Parathyroid adenoma (tissue), 2 donors: Measurements from ENCODE around the gene ANO2.

Experiments
- H2AFZ ChIP-seq: fragments of 300-600 bp; sonication (generic); one replicate; pipeline ENCODE4 v1.7.0; 2017; ENCODE audit warnings: antibody characterized with exemption, mild to moderate bottlenecking
- H3K27ac ChIP-seq: fragments of 300-600 bp; sonication (generic); one replicate; pipeline ENCODE4 v1.7.0; 2017
- H3K27me3 ChIP-seq: fragments of 300-600 bp; sonication (generic); one replicate; pipeline ENCODE4 v1.7.0; 2017; ENCODE audit warnings: low read length; ENCODE audit not compliant: control insufficient read depth, insufficient read depth
- H3K36me3 ChIP-seq: fragments of 300-600 bp; sonication (generic); one replicate; pipeline ENCODE4 v1.7.0; 2017; ENCODE audit warnings: low read length; ENCODE audit not compliant: control insufficient read depth, insufficient read depth
- H3K4me1 ChIP-seq: fragments of 300-600 bp; sonication (generic); one replicate; pipeline ENCODE4 v1.7.0; 2017; ENCODE audit warnings: control low read depth
- H3K4me2 ChIP-seq: fragments of 300-600 bp; sonication (generic); one replicate; pipeline ENCODE4 v1.7.0; 2017; ENCODE audit warnings: low read length
- H3K4me3 ChIP-seq: fragments of 300-600 bp; sonication (generic); one replicate; pipeline ENCODE4 v1.7.0; 2017; ENCODE audit warnings: low read depth, low read length
- H3K79me2 ChIP-seq: fragments of 300-600 bp; sonication (generic); one replicate; pipeline ENCODE4 v1.7.0; 2017; ENCODE audit warnings: control low read depth
- H3K9ac ChIP-seq: fragments of 300-600 bp; sonication (generic); one replicate; pipeline ENCODE4 v1.7.0; 2017; ENCODE audit warnings: mild to moderate bottlenecking
- H3K9me3 ChIP-seq: fragments of 300-600 bp; sonication (generic); one replicate; pipeline ENCODE4 v1.7.0; 2017; ENCODE audit warnings: low read length; ENCODE audit not compliant: control insufficient read depth
- CTCF ChIP-seq: fragments of 300-600 bp; sonication (generic); IDR thresholded peaks from one replicate; pipeline ENCODE4 v1.7.0; 2017; ENCODE audit warnings: antibody characterized with exemption, mild to moderate bottlenecking
- donor health status: primary hyperparathyroidism.

Gene ANO2

GRCh38 chr12:5956987-5957386, 11.9 kb upstream of the ANO2 start:
- Histone ChIP-seq H3K27me3 (no peaks in the 10 kb centered on the region), H3K4me2 (no peak overlapping the region), H3K4me3 (no peak overlapping the region), H3K79me2 (no peaks in the 10 kb centered on the region), H3K4me1 (no peaks in the 10 kb centered on the region), H3K9me3 (no peaks in the 10 kb centered on the region), H3K36me3 (no peaks in the 10 kb centered on the region), H2AFZ (no peak overlapping the region), H3K27ac (no peak overlapping the region), H3K9ac (no peak overlapping the region)
- no peak for TF ChIP-seq CTCF

- Histone ChIP-seq H3K79me2 (no peaks in the 10 kb centered on the region), H3K9me3 (no peaks in the 10 kb centered on the region), H3K4me1 (no peaks in the 10 kb centered on the region), H2AFZ (no peak overlapping the region), H3K27me3 (no peaks in the 10 kb centered on the region), H3K36me3 (no peaks in the 10 kb centered on the region), H3K27ac (no peak overlapping the region), H3K9ac (no peak overlapping the region), H3K4me3 (no peak overlapping the region), H3K4me2 (no peak overlapping the region)
- TF ChIP-seq CTCF: no peak
Observed at GRCh38 chr12:5954661-5955060, 9.6 kb upstream of the ANO2 start.

GRCh38 chr12:5953835-5954586, 9.0 kb upstream of the ANO2 start:
- no peak overlapping the region for H3K27ac ChIP-seq
- no peak overlapping the region for H2AFZ ChIP-seq
- H3K4me2 ChIP-seq: no peak overlapping the region
- H3K36me3 ChIP-seq: no peaks in the 10 kb centered on the region
- no peaks in the 10 kb centered on the region for H3K4me1 ChIP-seq
- H3K79me2 ChIP-seq: no peaks in the 10 kb centered on the region
- H3K9ac ChIP-seq: no peak overlapping the region
- H3K9me3 ChIP-seq: no peaks in the 10 kb centered on the region
- H3K4me3 ChIP-seq: no peak overlapping the region
- TF ChIP-seq CTCF: no peak
- H3K27me3 ChIP-seq: no peaks in the 10 kb centered on the region

- TF ChIP-seq CTCF: no peak
- Histone ChIP-seq H3K27ac (no peak overlapping the region), H3K36me3 (no peaks in the 10 kb centered on the region), H3K9ac (no peak overlapping the region), H3K4me2 (no peak overlapping the region), H3K27me3 (no peaks in the 10 kb centered on the region), H2AFZ (peak overlapping the region; percentile 65), H3K4me1 (no peaks in the 10 kb centered on the region), H3K4me3 (no peak overlapping the region), H3K9me3 (no peaks in the 10 kb centered on the region), H3K79me2 (no peaks in the 10 kb centered on the region)
Observed at GRCh38 chr12:5952031-5952430, 7.0 kb upstream of the ANO2 start.

GRCh38 chr12:5948696-5949095, 3.6 kb upstream of the ANO2 start:
- no peak for TF ChIP-seq CTCF
- Histone ChIP-seq H3K4me1 (no peaks in the 10 kb centered on the region), H3K27ac (no peak overlapping the region), H3K4me3 (no peak overlapping the region), H3K9ac (no peak overlapping the region), H3K27me3 (no peaks in the 10 kb centered on the region), H3K79me2 (no peaks in the 10 kb centered on the region), H3K36me3 (no peaks in the 10 kb centered on the region), H3K4me2 (no peak overlapping the region), H3K9me3 (no peaks in the 10 kb centered on the region), H2AFZ (no peak overlapping the region)
